GM19372 (cell line): ENCODE data around the gene STARD10.
"Not testable (repeated sequence)": the region's sequence is repeated elsewhere in the genome, so short reads cannot be mapped to it uniquely, and the experiment has no call there.

Experiments
- ATAC-seq: cut with Tn5 transposase; IDR thresholded peaks from one replicate; pipeline ENCODE4 v1.9.1; 2021; ENCODE audit warnings: mild to moderate bottlenecking, low read depth, moderate library complexity; ENCODE audit not compliant: unreplicated experiment

Gene STARD10

GRCh38 chr11:72812604-72812966, 18.7 kb upstream of the STARD10 start:
- no peak for ATAC-seq

GRCh38 chr11:72811686-72812085, 17.8 kb upstream of the STARD10 start:
- not testable (repeated sequence) for ATAC-seq

GRCh38 chr11:72808331-72808798, 14.5 kb upstream of the STARD10 start:
- ATAC-seq, result no peak

- ATAC-seq, result no peak
Observed at GRCh38 chr11:72807792-72808191, 13.9 kb upstream of the STARD10 start.

- ATAC-seq, result no peak
Observed at GRCh38 chr11:72807021-72807693, 13.3 kb upstream of the STARD10 start.

GRCh38 chr11:72806378-72806777, 12.5 kb upstream of the STARD10 start:
- ATAC-seq, result not testable (repeated sequence)

GRCh38 chr11:72805216-72805615, 11.4 kb upstream of the STARD10 start:
- no peak for ATAC-seq

GRCh38 chr11:72802822-72803221, 9.0 kb upstream of the STARD10 start:
- ATAC-seq, result no peak

GRCh38 chr11:72799441-72799840, 5.6 kb upstream of the STARD10 start:
- ATAC-seq, result no peak

- ATAC-seq, result no peak
Observed at GRCh38 chr11:72798361-72798760, 4.5 kb upstream of the STARD10 start.

- ATAC-seq, result no peak
Observed at GRCh38 chr11:72793076-72793424, 797 bp downstream of the STARD10 start.

GRCh38 chr11:72792437-72793021, 1.3 kb downstream of the STARD10 start:
- no peak for ATAC-seq

GRCh38 chr11:72791228-72791627, 2.6 kb downstream of the STARD10 start:
- ATAC-seq, result not testable (repeated sequence)

GRCh38 chr11:72789493-72790131, 4.2 kb downstream of the STARD10 start:
- no peak for ATAC-seq

GRCh38 chr11:72788241-72788640, 5.6 kb downstream of the STARD10 start:
- no peak for ATAC-seq

- ATAC-seq, result no peak
Observed at GRCh38 chr11:72787216-72788104, 6.4 kb downstream of the STARD10 start.

GRCh38 chr11:72786305-72787215, 7.3 kb downstream of the STARD10 start:
- no peak for ATAC-seq

- ATAC-seq, result no peak
Observed at GRCh38 chr11:72784662-72785061, 9.2 kb downstream of the STARD10 start.

GRCh38 chr11:72783144-72783905, 10.5 kb downstream of the STARD10 start:
- ATAC-seq, result no peak
